Prostate gland (tissue), 2 donors: ENCODE measurements around the gene SEPTIN1. TPM values are rescaled to one million over a fixed set of nuclear protein-coding genes. Genes with fewer than 3 reads are reported as not detected.

Source experiments
- DNase-seq: peaks from one replicate; pipeline ENCODE4 v3.0.0-alpha.2; 2019; ENCODE audit warnings: low spot score
- H3K27ac ChIP-seq, 2 donors: fragments of 200-600 bp; sonication (generic); 2 replicates each; pipeline ENCODE4 v1.5.1; 2017 to 2019
- H3K27me3 ChIP-seq: fragments of 200-600 bp; sonication (generic); replicated peaks from 2 replicates; pipeline ENCODE4 v1.5.1; 2019; ENCODE audit not compliant: insufficient read depth
- H3K36me3 ChIP-seq, 2 donors: fragments of 200-600 bp; sonication (generic); 1 replicate in 1 of 2; 2 replicates in 1 of 2; pipeline versions ENCODE4 v1.5.1 to v1.8.1; 2017 to 2019
- H3K4me1 ChIP-seq: fragments of 200-600 bp; sonication (generic); replicated peaks from 2 replicates; pipeline ENCODE4 v1.5.1; 2019
- H3K4me3 ChIP-seq, 2 donors: fragments of 200-600 bp; sonication (generic); 2 replicates each; pipeline ENCODE4 v1.5.1; 2017 to 2019
- H3K9me3 ChIP-seq: fragments of 200-600 bp; sonication (generic); 2 replicates; pipeline ENCODE4 v1.5.1; 2017
- CTCF ChIP-seq, 4 experiments: fragments of 200-600 bp in 2 of 4; fragments of 450-650 bp in 2 of 4; sonication (generic) in 2 of 4; IDR thresholded peaks; 1 replicate in 3 of 4; 2 replicates in 1 of 4; pipeline ENCODE4 v1.5.1; 2016 to 2019; ENCODE audit warnings: antibody characterized with exemption in 4 of 4, mild to moderate bottlenecking in 2 of 4, moderate library complexity in 2 of 4
- POLR2A ChIP-seq: fragments of 450-650 bp; IDR thresholded peaks from one replicate; pipeline ENCODE4 v1.6.1; 2016; ENCODE audit warnings: antibody characterized with exemption, mild to moderate bottlenecking
- POLR2AphosphoS5 ChIP-seq: sonication (generic); formaldehyde crosslinking; IDR thresholded peaks from one replicate; pipeline ENCODE4 v1.6.1; 2017; ENCODE audit warnings: antibody characterized with exemption
- WGBS: methylation state at CpG from one replicate; pipeline ENCODE4 v1.1.5; 2018; 5-methylcytosine and 5-hydroxymethylcytosine counted together
- intact Hi-C: fragments of 100-400 bp; cut with DNase I; formaldehyde crosslinking; loops from one replicate; pipeline ENCODE4 v1.14.2; 2022
- total RNA-seq, 2 donors: library from RNA; depleted of rRNA; stranded (reverse); fragments of >200 nt; gene quantifications; one replicate each; pipeline ENCODE4 v1.1.0, GENCODE V29; 2016

Gene SEPTIN1
- total RNA-seq, 2 donors from 2014 or later: 3.0 to 4.2 TPM

- H3K27ac ChIP-seq: peak overlapping the region; percentile 94
- no peak for DNase-seq
- peaks cover 0 to 6% of the 10 kb centered on the region in 2 donors for H3K36me3 ChIP-seq
- peaks cover 16% of the 10 kb centered on the region for H3K4me1 ChIP-seq
- TF ChIP-seq CTCF (IDR thresholded peaks at IDR 0.05) (no peak), POLR2A (no peak), POLR2AphosphoS5 (no peak)
- H3K27me3 ChIP-seq: no peaks in the 10 kb centered on the region
- peak overlapping the region; percentile 94 to 96 for H3K4me3 ChIP-seq
- WGBS: 2% methylated on average over 35 of the region's 36 CpGs
- H3K9me3 ChIP-seq: no peaks in the 10 kb centered on the region
- intact Hi-C loops: no loop called here
These were observed 27.8 kb downstream of the SEPTIN1 start for GRCh38 chr16:30354423-30355143.

- no peak for DNase-seq
- 86% methylated on average over 23 of the region's 23 CpGs for WGBS
- Histone ChIP-seq H3K27me3 (no peaks in the 10 kb centered on the region), H3K4me3 (peak overlapping the region in 1 of 2 donors; percentile 94), H3K4me1 (peaks cover 16% of the 10 kb centered on the region), H3K27ac (peak overlapping the region in 1 of 2 donors; percentile 60), H3K9me3 (no peaks in the 10 kb centered on the region), H3K36me3 (peaks cover 0 to 6% of the 10 kb centered on the region in 2 donors)
- TF ChIP-seq POLR2AphosphoS5 (no peak), CTCF (IDR thresholded peaks at IDR 0.05) (no peak), POLR2A (no peak)
- intact Hi-C loops: no loop called here
These were observed 28.8 kb downstream of the SEPTIN1 start for GRCh38 chr16:30353438-30354129.

- Histone ChIP-seq H3K9me3 (no peaks in the 10 kb centered on the region), H3K36me3 (peaks cover 0 to 6% of the 10 kb centered on the region in 2 donors), H3K27me3 (no peaks in the 10 kb centered on the region), H3K4me3 (no peak overlapping the region), H3K4me1 (peaks cover 16% of the 10 kb centered on the region), H3K27ac (peak overlapping the region; percentile 50 to 60)
- 81% methylated on average over 14 of the region's 14 CpGs for WGBS
- DNase-seq: no peak
- TF ChIP-seq POLR2A: no peak
- intact Hi-C loops: no loop called here
These were observed 29.6 kb downstream of the SEPTIN1 start for GRCh38 chr16:30352488-30353401.

GRCh38 chr16:30351586-30352419 is 30.6 kb downstream of the SEPTIN1 start:
- Histone ChIP-seq H3K27ac (peak overlapping the region; percentile 54 to 60), H3K27me3 (no peaks in the 10 kb centered on the region), H3K36me3 (peaks cover 0 to 6% of the 10 kb centered on the region in 2 donors), H3K4me3 (no peak overlapping the region), H3K9me3 (no peaks in the 10 kb centered on the region), H3K4me1 (peaks cover 16% of the 10 kb centered on the region)
- DNase-seq: peak; percentile 78
- peak; percentile 83 for TF ChIP-seq POLR2AphosphoS5
- TF ChIP-seq CTCF (IDR thresholded peaks at IDR 0.05): no peak
- TF ChIP-seq POLR2A: no peak
- intact Hi-C loops: no loop called here
- 48% methylated on average over 11 of the region's 11 CpGs for WGBS
